WI38 (cell line): ENCODE measurements around the gene BCL11A.

Source experiments
- H3K4me3 ChIP-seq: 2 replicates; pipeline ENCODE4 v1.5.1; 2011; ENCODE audit warnings: low read depth, mild to moderate bottlenecking, control low read depth, low read length
- CTCF ChIP-seq: IDR thresholded peaks from 2 replicates; pipeline ENCODE4 v1.5.1; 2012; ENCODE audit warnings: low read depth, mild to moderate bottlenecking, control low read depth, low read length

BCL11A gene

DNA sequence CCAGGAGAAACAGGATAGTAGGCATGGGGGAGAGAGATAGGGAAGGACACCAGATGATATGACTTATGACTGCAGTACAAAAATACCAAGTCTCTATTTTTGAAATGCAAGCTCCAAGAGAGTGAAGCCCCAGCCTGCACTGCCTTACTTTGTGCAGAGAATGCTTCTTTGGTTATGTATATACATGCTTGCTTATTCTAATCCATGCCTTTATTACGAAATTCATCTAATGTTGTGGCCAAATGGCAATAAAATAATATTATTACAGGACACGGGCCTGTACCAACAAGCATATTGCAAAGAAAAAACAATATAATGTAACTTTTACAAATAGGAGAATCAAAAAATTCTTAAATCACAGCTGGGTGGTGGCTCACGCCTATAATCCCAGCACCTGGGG, 110.8 kb downstream of the BCL11A start:
- H3K4me3 ChIP-seq = no peak overlapping the region
- TF ChIP-seq CTCF = no peak

DNA sequence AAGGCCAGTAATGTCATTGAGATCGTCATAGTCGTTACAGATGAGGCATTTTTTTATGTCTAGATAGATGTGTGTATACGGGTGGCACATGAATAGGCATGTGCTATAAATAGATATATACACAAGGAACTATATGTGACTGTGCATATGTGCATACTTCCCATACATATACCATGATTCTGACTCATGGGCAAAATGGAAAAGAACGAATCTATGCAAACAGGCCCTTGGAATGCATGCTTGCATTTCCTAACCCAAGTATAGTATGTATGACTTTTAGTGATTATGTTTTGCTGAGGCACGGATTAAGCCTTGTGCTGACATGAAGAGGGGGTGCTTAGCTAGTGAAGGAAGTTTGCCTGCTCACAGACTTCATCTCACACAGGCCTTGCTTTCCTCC, 111.7 kb downstream of the BCL11A start:
- no peak for TF ChIP-seq CTCF
- no peak overlapping the region for H3K4me3 ChIP-seq

DNA sequence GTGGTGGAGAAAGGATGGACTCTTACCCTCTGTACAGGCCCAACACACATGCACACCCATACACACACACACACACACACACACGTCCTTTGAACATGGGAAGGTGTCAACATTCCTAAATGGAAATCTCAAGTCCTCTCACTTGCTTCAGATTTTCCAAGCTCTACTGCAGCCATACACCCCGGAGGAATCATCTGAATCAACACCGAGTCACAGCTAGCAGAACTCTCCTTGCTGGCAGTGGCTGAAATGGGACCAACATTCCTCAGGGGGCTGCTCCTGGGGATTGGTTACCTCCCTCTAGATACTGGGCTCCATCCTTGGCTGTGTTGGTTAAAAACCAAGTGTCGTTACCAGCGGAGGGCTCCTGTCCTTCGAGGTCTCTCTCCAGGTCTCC, 112.7 kb downstream of the BCL11A start:
- H3K4me3 ChIP-seq = no peak overlapping the region
- no peak for TF ChIP-seq CTCF

GRCh38 chr2:60440079-60440766, 113.2 kb downstream of the BCL11A start:
- H3K4me3 ChIP-seq = no peak overlapping the region
- no peak for TF ChIP-seq CTCF

- TF ChIP-seq CTCF = no peak
- no peak overlapping the region for H3K4me3 ChIP-seq
These were observed 114.1 kb downstream of the BCL11A start for GRCh38 chr2:60439219-60439974.

- H3K4me3 ChIP-seq = no peak overlapping the region
- no peak for TF ChIP-seq CTCF
These were observed 114.8 kb downstream of the BCL11A start for GRCh38 chr2:60438653-60439052.

DNA sequence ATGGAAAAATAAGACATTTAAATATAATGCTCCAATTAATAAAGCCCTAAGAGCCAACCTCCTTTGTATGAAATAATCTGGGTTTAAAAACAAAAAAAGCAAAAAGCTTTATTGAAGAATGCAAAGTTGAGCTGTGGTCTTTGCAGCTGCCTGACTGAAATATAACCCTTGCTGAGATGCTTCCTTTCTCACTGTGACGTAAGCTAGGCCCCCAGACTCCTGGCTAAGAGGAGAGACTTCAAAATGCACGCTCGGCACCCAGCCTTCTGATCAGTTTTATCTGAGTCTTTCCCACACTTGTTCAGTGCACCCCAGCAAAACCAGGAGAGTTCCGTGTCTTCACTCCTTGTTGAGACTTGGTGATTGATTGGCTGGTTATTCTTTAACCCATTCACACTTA, 115.3 kb downstream of the BCL11A start:
- H3K4me3 ChIP-seq = no peak overlapping the region
- no peak for TF ChIP-seq CTCF
